Natural killer cell (primary cell): Measurements from ENCODE around the gene SORCS2. TPM values are rescaled to one million over a fixed set of nuclear protein-coding genes. Genes with fewer than 3 reads are reported as not detected.

ENCODE experiments used
- ATAC-seq, 3 donors: fragments of 150-1000 bp in 2 of 3; fragments of 200-7000 bp in 1 of 3; cut with Tn5 transposase; 1 replicate in 1 of 3; 2 replicates in 2 of 3; pipeline ENCODE4 v1.10.0; 2021; ENCODE audit warnings: mild to moderate bottlenecking in 2 of 3, moderate library complexity in 2 of 3
- DNase-seq, 2 donors: peaks; one replicate each; pipeline versions ENCODE4 v3.0.0 to v3.0.0-alpha.2; 2013 to 2021; ENCODE audit warnings: mixed read lengths in 1 of 2
- H3K27ac ChIP-seq: one replicate; pipeline ENCODE4 v1.5.1; 2013; ENCODE audit warnings: mild to moderate bottlenecking, low read length
- H3K27me3 ChIP-seq: one replicate; pipeline ENCODE4 v1.6.1; 2013; ENCODE audit warnings: low read length; ENCODE audit not compliant: control insufficient read depth, insufficient read depth
- H3K36me3 ChIP-seq: one replicate; pipeline ENCODE4 v1.6.1; 2013; ENCODE audit warnings: low read length; ENCODE audit not compliant: control insufficient read depth, insufficient read depth
- H3K4me1 ChIP-seq: one replicate; pipeline ENCODE4 v1.6.1; 2013; ENCODE audit warnings: low read length; ENCODE audit not compliant: control insufficient read depth, insufficient read depth
- H3K4me3 ChIP-seq: one replicate; pipeline ENCODE4 v1.5.1; 2013; ENCODE audit warnings: low read length
- H3K9me3 ChIP-seq: one replicate; pipeline ENCODE4 v1.6.1; 2013; ENCODE audit warnings: low read length; ENCODE audit not compliant: control insufficient read depth, insufficient read depth
- H3K27ac Mint-ChIP-seq, 2 donors: one replicate each; pipeline ENCODE4 v1.8.0; 2022; ENCODE audit warnings: mild to moderate bottlenecking in 2 of 2, mixed read lengths in 2 of 2, moderate library complexity in 1 of 2
- H3K27me3 Mint-ChIP-seq, 2 donors: one replicate each; pipeline ENCODE4 v1.8.0; 2022; ENCODE audit warnings: low read depth in 2 of 2, mixed read lengths in 2 of 2
- H3K36me3 Mint-ChIP-seq: one replicate; pipeline ENCODE4 v1.8.0; 2022; ENCODE audit warnings: mixed read lengths
- H3K4me1 Mint-ChIP-seq, 2 donors: one replicate each; pipeline ENCODE4 v1.8.0; 2022; ENCODE audit warnings: mixed read lengths in 2 of 2
- H3K4me3 Mint-ChIP-seq: one replicate; pipeline ENCODE4 v1.8.0; 2022; ENCODE audit warnings: mild to moderate bottlenecking, moderate library complexity, mixed read lengths
- H3K9me3 Mint-ChIP-seq, 2 donors: one replicate each; pipeline ENCODE4 v1.8.0; 2022; ENCODE audit warnings: mixed read lengths in 2 of 2
- WGBS: methylation state at CpG from one replicate; pipeline ENCODE4 v1.1.7; 2013; ENCODE audit warnings: missing lambda C conversion rate; ENCODE audit not compliant: insufficient coverage; 5-methylcytosine and 5-hydroxymethylcytosine counted together
- intact Hi-C: fragments of 100-400 bp; cut with micrococcal nuclease; formaldehyde crosslinking; loops from one replicate; pipeline ENCODE4 v1.14.2; 2022
- total RNA-seq, 4 donors: library from RNA; stranded (reverse); fragments of 120-200 nt in 1 of 4; gene quantifications; one replicate each; pipeline versions ENCODE4 v1.2.3 to v1.2.4, GENCODE V29; 2013 to 2022
- TF ChIP-seq, protein P1 (sequence below): fragments of 200-600 bp; IDR thresholded peaks from one replicate; pipeline ENCODE4 v1.8.0; 2022; ENCODE audit warnings: antibody characterized with exemption

The SORCS2 gene
- total RNA-seq, 3 donors from 2014 or later (not counting 1 experiment from before 2014, with no cell fraction given), result 1.2 to 2.5 (median 1.4) TPM

DNA sequence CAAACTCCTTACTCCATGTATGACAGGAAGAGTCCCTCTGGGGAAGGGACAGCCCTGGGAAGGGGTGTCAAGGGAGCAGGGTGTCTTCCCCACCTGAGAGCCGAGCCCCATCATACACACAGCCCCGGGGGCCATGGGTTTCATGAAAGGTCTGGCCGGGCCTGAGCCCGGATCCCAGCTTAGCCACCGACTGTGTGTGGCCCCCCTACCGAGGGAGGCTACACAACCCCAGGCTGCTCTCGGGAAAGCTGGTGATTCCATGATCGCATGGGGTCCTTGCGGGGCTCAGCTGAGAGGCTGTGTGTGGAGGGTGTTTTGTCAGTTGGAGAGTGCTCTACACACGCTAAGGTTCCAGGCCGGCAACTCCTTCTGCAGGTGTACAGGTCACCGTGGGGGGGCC lies 55.6 kb downstream of the SORCS2 start:
- H3K36me3 Mint-ChIP-seq, result no peaks in the 10 kb centered on the region
- no peak for DNase-seq
- Histone ChIP-seq H3K27ac (no peak overlapping the region), H3K4me3 (no peak overlapping the region), H3K9me3 (no peaks in the 10 kb centered on the region), H3K27me3 (no peaks in the 10 kb centered on the region), H3K4me1 (no peaks in the 10 kb centered on the region), H3K36me3 (no peaks in the 10 kb centered on the region)
- intact Hi-C loops, result no loop called here
- no peaks in the 10 kb centered on the region for H3K4me1 Mint-ChIP-seq
- ATAC-seq, result peak in 1 of 3 donors; percentile 16
- TF ChIP-seq, protein P1, sequence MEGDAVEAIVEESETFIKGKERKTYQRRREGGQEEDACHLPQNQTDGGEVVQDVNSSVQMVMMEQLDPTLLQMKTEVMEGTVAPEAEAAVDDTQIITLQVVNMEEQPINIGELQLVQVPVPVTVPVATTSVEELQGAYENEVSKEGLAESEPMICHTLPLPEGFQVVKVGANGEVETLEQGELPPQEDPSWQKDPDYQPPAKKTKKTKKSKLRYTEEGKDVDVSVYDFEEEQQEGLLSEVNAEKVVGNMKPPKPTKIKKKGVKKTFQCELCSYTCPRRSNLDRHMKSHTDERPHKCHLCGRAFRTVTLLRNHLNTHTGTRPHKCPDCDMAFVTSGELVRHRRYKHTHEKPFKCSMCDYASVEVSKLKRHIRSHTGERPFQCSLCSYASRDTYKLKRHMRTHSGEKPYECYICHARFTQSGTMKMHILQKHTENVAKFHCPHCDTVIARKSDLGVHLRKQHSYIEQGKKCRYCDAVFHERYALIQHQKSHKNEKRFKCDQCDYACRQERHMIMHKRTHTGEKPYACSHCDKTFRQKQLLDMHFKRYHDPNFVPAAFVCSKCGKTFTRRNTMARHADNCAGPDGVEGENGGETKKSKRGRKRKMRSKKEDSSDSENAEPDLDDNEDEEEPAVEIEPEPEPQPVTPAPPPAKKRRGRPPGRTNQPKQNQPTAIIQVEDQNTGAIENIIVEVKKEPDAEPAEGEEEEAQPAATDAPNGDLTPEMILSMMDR, result no peak
- WGBS, result 91% methylated on average over 12 of the region's 12 CpGs
- no peaks in the 10 kb centered on the region for H3K9me3 Mint-ChIP-seq
- no peak overlapping the region for H3K4me3 Mint-ChIP-seq
- H3K27me3 Mint-ChIP-seq, result peaks cover 7 to 13% of the 10 kb centered on the region in 2 donors
- H3K27ac Mint-ChIP-seq, result no peak overlapping the region

DNA sequence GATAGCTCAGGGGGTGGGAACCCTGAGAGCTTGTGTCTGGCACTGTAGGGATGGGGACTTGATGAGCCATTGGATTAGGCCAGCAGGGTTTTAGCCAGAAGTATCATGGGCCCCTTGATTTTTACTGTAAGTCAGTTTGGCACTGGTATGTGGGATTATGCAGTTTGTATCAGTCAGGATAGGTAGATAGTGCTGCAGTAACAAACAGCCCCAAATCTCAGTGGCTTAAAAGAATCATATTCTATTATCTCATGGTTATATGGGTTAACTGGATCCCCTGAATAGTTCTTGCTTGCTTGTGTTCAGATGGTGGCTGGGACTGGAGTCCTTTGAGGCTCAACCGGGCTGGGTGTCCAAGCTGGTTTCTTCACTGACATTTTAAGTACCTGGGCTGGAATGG lies 56.5 kb downstream of the SORCS2 start:
- Histone ChIP-seq H3K4me1 (no peaks in the 10 kb centered on the region), H3K9me3 (no peaks in the 10 kb centered on the region), H3K4me3 (no peak overlapping the region), H3K27me3 (no peaks in the 10 kb centered on the region), H3K36me3 (no peaks in the 10 kb centered on the region), H3K27ac (no peak overlapping the region)
- TF ChIP-seq, protein P1, result no peak
- peaks cover 4 to 15% of the 10 kb centered on the region in 2 donors for H3K27me3 Mint-ChIP-seq
- H3K36me3 Mint-ChIP-seq, result no peaks in the 10 kb centered on the region
- WGBS, result 100% methylated on average over 1 of the region's 1 CpG
- H3K27ac Mint-ChIP-seq, result no peak overlapping the region
- ATAC-seq (no peak), DNase-seq (no peak)
- H3K9me3 Mint-ChIP-seq, result no peaks in the 10 kb centered on the region
- intact Hi-C loops, result no loop called here
- H3K4me1 Mint-ChIP-seq, result no peaks in the 10 kb centered on the region
- no peak overlapping the region for H3K4me3 Mint-ChIP-seq

DNA sequence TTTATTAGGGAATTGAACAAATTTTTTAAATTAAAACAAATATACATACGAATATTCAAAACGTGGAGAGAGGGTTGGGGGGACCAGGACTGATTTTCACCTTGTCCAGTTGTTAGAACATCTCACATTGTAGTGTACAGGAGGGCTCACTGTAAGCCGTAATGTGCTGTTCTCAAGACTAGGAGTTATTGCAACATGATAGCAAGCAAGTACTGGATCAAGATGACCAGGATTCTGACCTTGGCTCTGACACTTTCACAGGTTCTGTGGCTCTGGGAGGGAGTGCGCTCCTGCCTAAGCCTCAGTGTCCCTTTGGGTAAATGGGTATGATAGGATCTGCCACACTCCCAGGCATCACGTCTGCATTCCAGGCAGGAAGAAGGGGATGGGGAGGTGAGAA lies 59.0 kb downstream of the SORCS2 start:
- no peak for DNase-seq
- Histone ChIP-seq H3K36me3 (no peaks in the 10 kb centered on the region), H3K9me3 (no peaks in the 10 kb centered on the region), H3K4me1 (no peaks in the 10 kb centered on the region), H3K27me3 (no peaks in the 10 kb centered on the region), H3K27ac (no peak overlapping the region), H3K4me3 (no peak overlapping the region)
- H3K4me3 Mint-ChIP-seq, result no peak overlapping the region
- TF ChIP-seq, protein P1, result no peak
- WGBS, result 86% methylated on average over 5 of the region's 5 CpGs
- no peaks in the 10 kb centered on the region for H3K36me3 Mint-ChIP-seq
- ATAC-seq, result no peak
- peaks cover 11 to 26% of the 10 kb centered on the region in 2 donors for H3K27me3 Mint-ChIP-seq
- H3K27ac Mint-ChIP-seq, result no peak overlapping the region
- intact Hi-C loops, result no loop called here
- no peaks in the 10 kb centered on the region for H3K9me3 Mint-ChIP-seq
- no peaks in the 10 kb centered on the region for H3K4me1 Mint-ChIP-seq

- Mint-ChIP-seq H3K4me1 (no peaks in the 10 kb centered on the region), H3K9me3 (no peaks in the 10 kb centered on the region), H3K4me3 (no peak overlapping the region), H3K27ac (no peak overlapping the region), H3K27me3 (peaks cover 17 to 32% of the 10 kb centered on the region in 2 donors), H3K36me3 (no peaks in the 10 kb centered on the region)
- no peaks in the 10 kb centered on the region for H3K4me1 ChIP-seq
- no peaks in the 10 kb centered on the region for H3K36me3 ChIP-seq
- intact Hi-C loops, result no loop called here
- no peak overlapping the region for H3K4me3 ChIP-seq
- ATAC-seq (no peak), DNase-seq (no peak)
- H3K9me3 ChIP-seq, result no peaks in the 10 kb centered on the region
- 56% methylated on average over 6 of the region's 7 CpGs for WGBS
- TF ChIP-seq, protein P1, result no peak
- H3K27ac ChIP-seq, result no peak overlapping the region
- no peaks in the 10 kb centered on the region for H3K27me3 ChIP-seq
Observed at GRCh38 chr4:7252051-7252450, 59.7 kb downstream of the SORCS2 start.
